ENCODE results near the gene RGS8. TPM values are rescaled to one million over a fixed set of nuclear protein-coding genes. Genes with fewer than 3 reads are reported as not detected.

Gene RGS8
- polyA plus RNA-seq, 1 donor from 2014 or later: 8.3 TPM

DNA sequence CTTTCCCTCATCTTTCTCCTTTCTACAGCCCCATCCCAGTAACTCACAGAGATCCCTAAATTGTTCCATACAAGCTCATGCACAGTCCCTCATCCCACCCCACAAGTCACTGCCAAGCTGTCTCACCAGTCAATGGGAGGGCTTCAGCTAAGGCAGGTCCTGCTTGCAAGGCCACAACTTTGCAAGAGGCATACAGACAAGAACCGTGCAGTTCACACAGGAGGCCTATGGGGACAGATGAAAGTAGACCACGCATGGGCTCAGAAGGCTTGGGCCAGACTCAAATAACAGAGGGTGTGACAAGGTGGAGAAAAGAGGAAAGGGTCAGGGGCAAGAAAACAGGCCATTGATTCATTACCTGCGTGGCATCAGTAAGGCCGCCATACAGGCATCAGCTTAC, 15.1 kb downstream of the RGS8 start:
- TF ChIP-seq EP300 (conservative IDR thresholded peaks at IDR 0.05; ENCODE audit: poor library complexity, severe bottlenecking) (no peak), EZH2 (IDR thresholded peaks at IDR 0.05; ENCODE audit: borderline replicate concordance, insufficient read depth, low read length, poor library complexity, severe bottlenecking) (no peak), TAF1 (IDR thresholded peaks at IDR 0.05; ENCODE audit: low read depth) (no peak), MXI1 (conservative IDR thresholded peaks at IDR 0.05; ENCODE audit: poor library complexity, severe bottlenecking) (no peak), SMC3 (conservative IDR thresholded peaks at IDR 0.05; ENCODE audit: poor library complexity) (no peak), RAD21 (conservative IDR thresholded peaks at IDR 0.05) (no peak), POLR2AphosphoS5 (IDR thresholded peaks at IDR 0.05) (no peak)
- TF ChIP-seq, protein P1, sequence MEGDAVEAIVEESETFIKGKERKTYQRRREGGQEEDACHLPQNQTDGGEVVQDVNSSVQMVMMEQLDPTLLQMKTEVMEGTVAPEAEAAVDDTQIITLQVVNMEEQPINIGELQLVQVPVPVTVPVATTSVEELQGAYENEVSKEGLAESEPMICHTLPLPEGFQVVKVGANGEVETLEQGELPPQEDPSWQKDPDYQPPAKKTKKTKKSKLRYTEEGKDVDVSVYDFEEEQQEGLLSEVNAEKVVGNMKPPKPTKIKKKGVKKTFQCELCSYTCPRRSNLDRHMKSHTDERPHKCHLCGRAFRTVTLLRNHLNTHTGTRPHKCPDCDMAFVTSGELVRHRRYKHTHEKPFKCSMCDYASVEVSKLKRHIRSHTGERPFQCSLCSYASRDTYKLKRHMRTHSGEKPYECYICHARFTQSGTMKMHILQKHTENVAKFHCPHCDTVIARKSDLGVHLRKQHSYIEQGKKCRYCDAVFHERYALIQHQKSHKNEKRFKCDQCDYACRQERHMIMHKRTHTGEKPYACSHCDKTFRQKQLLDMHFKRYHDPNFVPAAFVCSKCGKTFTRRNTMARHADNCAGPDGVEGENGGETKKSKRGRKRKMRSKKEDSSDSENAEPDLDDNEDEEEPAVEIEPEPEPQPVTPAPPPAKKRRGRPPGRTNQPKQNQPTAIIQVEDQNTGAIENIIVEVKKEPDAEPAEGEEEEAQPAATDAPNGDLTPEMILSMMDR (IDR thresholded peaks at IDR 0.05; ENCODE audit: poor library complexity, severe bottlenecking): no peak
- TF ChIP-seq, protein P2, sequence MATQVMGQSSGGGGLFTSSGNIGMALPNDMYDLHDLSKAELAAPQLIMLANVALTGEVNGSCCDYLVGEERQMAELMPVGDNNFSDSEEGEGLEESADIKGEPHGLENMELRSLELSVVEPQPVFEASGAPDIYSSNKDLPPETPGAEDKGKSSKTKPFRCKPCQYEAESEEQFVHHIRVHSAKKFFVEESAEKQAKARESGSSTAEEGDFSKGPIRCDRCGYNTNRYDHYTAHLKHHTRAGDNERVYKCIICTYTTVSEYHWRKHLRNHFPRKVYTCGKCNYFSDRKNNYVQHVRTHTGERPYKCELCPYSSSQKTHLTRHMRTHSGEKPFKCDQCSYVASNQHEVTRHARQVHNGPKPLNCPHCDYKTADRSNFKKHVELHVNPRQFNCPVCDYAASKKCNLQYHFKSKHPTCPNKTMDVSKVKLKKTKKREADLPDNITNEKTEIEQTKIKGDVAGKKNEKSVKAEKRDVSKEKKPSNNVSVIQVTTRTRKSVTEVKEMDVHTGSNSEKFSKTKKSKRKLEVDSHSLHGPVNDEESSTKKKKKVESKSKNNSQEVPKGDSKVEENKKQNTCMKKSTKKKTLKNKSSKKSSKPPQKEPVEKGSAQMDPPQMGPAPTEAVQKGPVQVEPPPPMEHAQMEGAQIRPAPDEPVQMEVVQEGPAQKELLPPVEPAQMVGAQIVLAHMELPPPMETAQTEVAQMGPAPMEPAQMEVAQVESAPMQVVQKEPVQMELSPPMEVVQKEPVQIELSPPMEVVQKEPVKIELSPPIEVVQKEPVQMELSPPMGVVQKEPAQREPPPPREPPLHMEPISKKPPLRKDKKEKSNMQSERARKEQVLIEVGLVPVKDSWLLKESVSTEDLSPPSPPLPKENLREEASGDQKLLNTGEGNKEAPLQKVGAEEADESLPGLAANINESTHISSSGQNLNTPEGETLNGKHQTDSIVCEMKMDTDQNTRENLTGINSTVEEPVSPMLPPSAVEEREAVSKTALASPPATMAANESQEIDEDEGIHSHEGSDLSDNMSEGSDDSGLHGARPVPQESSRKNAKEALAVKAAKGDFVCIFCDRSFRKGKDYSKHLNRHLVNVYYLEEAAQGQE (IDR thresholded peaks at IDR 0.05; ENCODE audit: borderline replicate concordance): no peak
- H3K9ac ChIP-seq (ENCODE audit: low read length): no peak overlapping the region
- no peaks in the 10 kb centered on the region for H3K9me2 ChIP-seq (ENCODE audit: insufficient read depth, low read length)
- H3K4me3 ChIP-seq (ENCODE audit: low read length): no peak overlapping the region
- H3K27me3 ChIP-seq (ENCODE audit: insufficient read depth, low read depth, low read length): no peaks in the 10 kb centered on the region
- no peaks in the 10 kb centered on the region for H3K79me2 ChIP-seq (replicated peaks; ENCODE audit: insufficient read depth, low read length)
- H3F3A ChIP-seq (ENCODE audit: insufficient read depth, low read length, poor library complexity, severe bottlenecking): no peaks in the 10 kb centered on the region
- H3K27ac ChIP-seq (ENCODE audit: low read length): no peak overlapping the region
- H4K20me1 ChIP-seq (ENCODE audit: insufficient read depth): no peaks in the 10 kb centered on the region
- H2AFZ ChIP-seq (ENCODE audit: low read depth, low read length): no peak overlapping the region
- H3K4me2 ChIP-seq (ENCODE audit: low read length): no peak overlapping the region
- H3K9me3 ChIP-seq (ENCODE audit: low read length): no peaks in the 10 kb centered on the region
- H3K36me3 ChIP-seq (ENCODE audit: insufficient read depth, low read length): no peaks in the 10 kb centered on the region

DNA sequence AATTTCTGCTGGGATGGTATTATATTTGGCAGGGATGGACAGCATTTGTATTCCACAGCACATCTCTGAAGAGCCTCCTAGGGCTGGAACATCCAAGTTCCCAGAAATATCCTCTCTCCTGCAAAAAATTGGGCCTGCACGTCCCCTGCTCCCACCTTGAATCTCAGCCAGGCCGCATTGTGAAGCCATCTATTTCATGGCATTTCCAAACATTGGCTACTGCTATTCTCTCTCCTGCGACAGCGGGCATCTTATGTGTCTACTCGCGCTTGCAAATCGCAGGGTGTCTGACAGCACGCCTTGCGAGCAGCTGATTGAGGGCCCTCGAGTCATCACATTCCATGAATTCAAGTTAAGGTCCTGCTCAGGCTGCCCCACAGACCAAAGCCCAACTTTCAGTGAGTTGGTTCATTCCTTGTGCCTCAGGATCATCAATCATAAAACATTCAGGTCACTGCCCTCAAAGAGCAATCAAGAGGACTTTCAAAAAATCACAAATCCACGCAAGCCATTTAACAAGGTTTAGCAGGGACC, 15.8 kb downstream of the RGS8 start:
- Histone ChIP-seq H3K4me2 (ENCODE audit: low read length) (no peak overlapping the region), H3K27me3 (ENCODE audit: insufficient read depth, low read depth, low read length) (no peaks in the 10 kb centered on the region), H2AFZ (ENCODE audit: low read depth, low read length) (no peak overlapping the region), H3K27ac (ENCODE audit: low read length) (no peak overlapping the region), H3K4me3 (ENCODE audit: low read length) (no peak overlapping the region), H3K79me2 (replicated peaks; ENCODE audit: insufficient read depth, low read length) (no peaks in the 10 kb centered on the region), H3K36me3 (ENCODE audit: insufficient read depth, low read length) (no peaks in the 10 kb centered on the region), H3F3A (ENCODE audit: insufficient read depth, low read length, poor library complexity, severe bottlenecking) (no peaks in the 10 kb centered on the region), H3K9ac (ENCODE audit: low read length) (no peak overlapping the region), H3K9me3 (ENCODE audit: low read length) (no peaks in the 10 kb centered on the region), H3K9me2 (ENCODE audit: insufficient read depth, low read length) (no peaks in the 10 kb centered on the region), H4K20me1 (ENCODE audit: insufficient read depth) (no peaks in the 10 kb centered on the region)
- TF ChIP-seq TAF1 (IDR thresholded peaks at IDR 0.05; ENCODE audit: low read depth) (no peak), RAD21 (conservative IDR thresholded peaks at IDR 0.05) (no peak), MXI1 (conservative IDR thresholded peaks at IDR 0.05; ENCODE audit: poor library complexity, severe bottlenecking) (no peak), EP300 (conservative IDR thresholded peaks at IDR 0.05; ENCODE audit: poor library complexity, severe bottlenecking) (no peak), EZH2 (IDR thresholded peaks at IDR 0.05; ENCODE audit: borderline replicate concordance, insufficient read depth, low read length, poor library complexity, severe bottlenecking) (no peak), SMC3 (conservative IDR thresholded peaks at IDR 0.05; ENCODE audit: poor library complexity) (no peak), POLR2AphosphoS5 (IDR thresholded peaks at IDR 0.05) (no peak)
- TF ChIP-seq, protein P1 (IDR thresholded peaks at IDR 0.05; ENCODE audit: poor library complexity, severe bottlenecking): no peak
- TF ChIP-seq, protein P2 (IDR thresholded peaks at IDR 0.05; ENCODE audit: borderline replicate concordance): no peak
